Stimulated activated CD8-positive, alpha-beta memory T cell treated with anti-CD3 and anti-CD28 coated beads, Interleukin-12 subunit alpha, Interleukin-12 subunit beta, amount 100 ng/mL, for 24 hours (primary cell): ENCODE data around the gene RCVRN.

ENCODE experiments used
- DNase-seq: peaks from one replicate; pipeline ENCODE4 v3.0.0-alpha.2; 2020; ENCODE audit errors: extremely low read depth

Gene RCVRN

DNA sequence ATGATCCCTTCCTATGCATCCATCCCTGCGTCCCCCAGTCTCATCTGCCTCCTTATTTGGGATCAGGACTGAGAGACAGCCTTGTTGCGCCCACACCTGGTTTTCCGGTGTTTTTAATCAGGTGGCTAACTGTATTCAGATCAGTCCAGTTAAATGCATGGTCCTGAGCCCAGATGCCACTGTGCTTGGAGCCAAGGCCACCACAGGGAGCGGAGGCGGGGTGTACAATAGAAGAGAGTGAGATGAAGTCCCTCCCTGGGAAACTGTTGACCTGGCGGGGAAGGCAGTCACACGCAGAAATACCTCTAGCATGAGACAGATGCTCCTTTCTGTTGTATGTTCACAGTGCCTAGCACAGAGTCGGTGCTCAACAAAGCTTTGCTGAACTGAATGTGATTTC is 6.3 kb downstream of the RCVRN start:
- DNase-seq = no peak

DNA sequence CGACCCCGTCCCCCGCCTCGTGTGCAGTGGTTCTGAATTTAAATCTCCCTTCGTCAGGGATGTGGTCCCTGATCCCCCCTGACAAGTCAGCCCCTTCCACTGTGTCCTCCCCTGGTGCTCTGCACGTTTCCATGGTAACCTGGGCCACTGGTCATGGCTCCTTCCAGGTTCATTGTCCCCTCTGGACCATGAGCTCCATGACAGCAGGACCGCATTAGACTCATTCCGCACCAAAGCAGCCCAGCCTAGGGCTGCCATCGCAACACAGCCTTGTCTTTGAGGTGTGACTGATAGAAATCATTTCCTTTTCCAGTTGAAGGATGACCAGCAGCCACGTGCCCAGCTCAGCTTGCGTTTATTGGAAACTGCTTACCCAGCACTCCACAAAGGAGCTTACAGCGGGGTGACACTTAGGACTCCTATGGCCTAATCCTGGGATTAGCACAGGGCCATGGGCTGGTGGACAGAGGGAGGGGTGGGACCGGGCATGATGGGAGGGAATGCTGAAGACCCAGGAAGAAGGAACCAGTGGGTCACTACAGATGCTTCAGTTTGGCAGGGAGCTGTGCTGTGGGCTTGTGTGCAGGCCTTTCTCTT is 7.6 kb downstream of the RCVRN start:
- DNase-seq = no peak

DNA sequence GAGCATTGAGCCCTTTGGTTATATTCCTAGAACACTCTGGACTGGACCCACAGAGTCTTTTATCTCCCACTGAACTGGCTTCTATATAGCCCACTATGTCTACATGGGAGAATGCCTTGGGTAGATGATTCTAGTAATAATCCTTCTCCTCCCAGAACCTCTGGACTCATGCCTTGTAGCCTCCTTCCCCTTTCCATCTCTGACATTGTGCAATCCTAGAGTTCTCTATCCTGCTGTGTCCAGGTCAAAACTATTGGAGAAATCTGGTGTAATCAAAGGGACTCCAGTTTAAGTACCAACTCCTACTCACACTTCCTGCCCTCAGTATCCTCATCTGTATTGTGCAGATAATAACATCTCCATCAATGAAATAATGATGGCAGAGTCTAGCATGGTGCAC is 9.1 kb downstream of the RCVRN start:
- no peak for DNase-seq

DNA sequence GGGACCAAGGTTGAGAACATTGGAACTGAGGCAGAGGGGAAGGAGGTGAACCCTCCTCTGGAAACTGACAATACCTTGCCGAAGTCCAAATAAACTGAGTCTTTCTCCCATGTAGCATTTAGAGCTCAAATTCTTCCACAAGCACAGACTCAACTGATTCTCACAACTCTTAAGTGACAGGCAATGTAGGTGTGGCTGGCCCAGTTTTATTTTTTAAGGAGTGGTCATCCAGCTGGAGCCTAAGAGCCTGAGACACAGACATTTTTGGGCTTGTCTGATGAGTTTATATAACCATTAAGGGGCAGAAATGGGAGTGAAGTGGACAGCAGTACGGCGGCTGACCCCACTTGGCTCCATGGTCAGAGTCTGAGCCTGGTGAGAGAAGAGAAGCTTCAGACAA is 10.8 kb downstream of the RCVRN start:
- DNase-seq = no peak

DNA sequence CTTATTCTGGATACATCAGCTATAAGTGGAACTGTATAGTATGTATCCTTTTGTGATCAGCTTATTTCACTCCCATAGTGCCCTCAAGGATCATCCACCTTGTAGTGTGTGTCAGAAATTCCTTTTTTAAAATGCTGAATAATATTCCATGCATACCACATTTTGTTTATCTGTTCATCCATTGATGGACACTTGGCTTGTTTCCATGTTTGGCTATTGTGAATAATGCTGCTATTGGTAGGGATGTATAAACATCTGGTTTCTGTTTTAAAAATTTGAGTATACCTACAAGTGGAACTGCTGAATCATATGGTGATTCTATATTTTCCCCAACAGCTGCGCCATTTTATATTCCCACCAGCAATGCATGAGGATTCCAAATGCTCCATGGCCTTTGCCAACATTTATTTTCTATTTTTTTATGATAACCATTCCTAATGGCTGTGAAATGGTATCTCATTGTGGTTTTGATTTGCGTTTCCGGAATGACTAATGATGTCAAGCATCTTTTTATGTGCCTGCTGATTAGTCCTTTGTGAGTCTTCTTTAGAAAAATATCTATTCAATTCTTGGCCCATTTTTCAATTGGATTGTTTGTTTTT is 11.6 kb downstream of the RCVRN start:
- no peak for DNase-seq

DNA sequence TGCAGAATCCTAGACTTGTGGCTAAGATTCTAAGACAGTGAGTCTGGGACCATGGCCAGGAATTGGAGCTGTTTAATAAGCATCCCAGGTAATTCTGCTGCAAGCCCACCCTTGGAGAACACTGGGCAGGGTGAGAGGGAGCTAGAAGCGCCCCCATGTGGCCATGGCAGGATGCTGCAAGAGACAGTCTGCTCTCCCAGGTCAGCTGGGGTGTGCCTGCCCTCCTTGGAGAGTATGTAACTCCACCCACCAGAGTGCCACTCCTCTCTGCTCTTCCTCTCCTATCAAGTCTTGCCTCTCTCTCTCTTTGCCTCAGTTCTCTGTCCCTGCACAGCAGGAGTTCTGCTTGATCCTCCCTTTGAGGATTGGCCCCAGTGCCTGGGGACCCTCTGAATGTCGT is 14.9 kb downstream of the RCVRN start:
- no peak for DNase-seq

DNA sequence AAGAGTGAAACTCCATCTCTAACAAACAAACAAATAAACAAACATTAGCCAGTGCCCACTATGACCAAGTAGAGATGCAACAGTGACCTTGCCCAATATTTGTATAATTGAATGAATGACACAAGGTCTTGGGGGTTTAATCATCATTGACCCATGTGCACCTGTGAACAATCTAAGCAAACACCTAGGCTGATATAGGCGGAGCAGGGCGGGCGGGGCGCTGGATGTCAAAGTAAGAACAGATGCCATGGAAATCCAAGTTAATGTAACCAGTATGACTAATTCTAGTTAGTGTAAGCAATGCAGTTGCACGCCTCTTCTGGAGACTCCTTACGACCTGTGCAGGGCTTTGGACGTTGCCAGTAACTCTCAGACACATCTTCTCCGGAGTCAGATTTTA is 17.6 kb downstream of the RCVRN start:
- DNase-seq = no peak

DNA sequence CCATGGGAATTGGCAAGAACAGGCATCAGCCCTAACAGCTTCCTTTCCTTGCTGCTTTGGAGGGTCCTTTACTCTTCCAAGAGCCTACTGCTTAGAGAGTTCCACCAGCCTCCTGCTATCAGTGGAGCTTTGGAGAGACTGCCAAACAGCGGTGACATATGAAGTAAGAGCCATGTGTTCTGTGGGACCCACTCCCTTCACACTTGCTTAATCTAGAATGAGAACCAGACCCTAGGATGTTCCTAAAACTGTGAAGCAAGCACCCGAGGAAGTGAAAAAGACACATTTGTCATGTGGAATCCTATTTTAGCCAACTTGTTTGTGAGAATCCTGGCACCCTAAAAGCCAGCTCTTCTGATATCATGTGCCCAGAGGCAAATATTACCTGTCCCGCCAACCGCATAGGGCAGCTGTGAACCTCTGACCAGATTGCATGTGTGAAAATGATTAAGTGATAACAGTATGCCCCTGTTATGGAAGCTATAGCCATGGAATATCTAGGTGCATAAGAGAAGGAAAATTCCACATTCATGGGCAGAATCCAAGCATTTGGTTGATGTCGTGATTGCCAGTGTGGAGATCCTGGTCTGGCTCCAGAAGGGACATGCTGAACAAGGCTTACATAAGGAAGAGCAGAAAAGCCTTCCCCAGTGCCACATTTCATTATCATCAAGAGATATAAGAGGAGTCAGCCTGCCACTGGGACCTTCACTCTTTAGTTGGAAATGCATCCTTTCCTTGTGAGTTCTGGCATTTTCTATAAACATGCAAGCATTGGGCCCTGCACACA is 18.7 kb downstream of the RCVRN start:
- no peak for DNase-seq

DNA sequence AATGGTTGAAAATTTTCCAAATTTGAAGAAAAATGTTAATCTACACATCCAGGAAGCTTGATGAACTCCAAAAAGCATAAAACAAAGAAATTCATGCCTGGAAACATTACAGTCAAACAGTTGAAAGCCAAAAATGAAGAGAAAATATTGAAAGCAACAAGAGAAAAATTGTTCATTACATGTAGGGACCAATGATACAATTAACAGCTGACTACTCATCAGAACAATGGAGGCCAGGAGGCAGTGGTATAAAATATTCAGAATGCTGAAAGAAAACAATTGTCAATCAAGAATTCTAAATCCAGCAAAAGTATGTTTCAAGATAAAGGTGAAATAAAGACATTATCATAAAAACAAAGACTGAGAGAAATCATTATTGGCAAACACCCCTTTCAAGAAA is 21.6 kb downstream of the RCVRN start:
- no peak for DNase-seq

DNA sequence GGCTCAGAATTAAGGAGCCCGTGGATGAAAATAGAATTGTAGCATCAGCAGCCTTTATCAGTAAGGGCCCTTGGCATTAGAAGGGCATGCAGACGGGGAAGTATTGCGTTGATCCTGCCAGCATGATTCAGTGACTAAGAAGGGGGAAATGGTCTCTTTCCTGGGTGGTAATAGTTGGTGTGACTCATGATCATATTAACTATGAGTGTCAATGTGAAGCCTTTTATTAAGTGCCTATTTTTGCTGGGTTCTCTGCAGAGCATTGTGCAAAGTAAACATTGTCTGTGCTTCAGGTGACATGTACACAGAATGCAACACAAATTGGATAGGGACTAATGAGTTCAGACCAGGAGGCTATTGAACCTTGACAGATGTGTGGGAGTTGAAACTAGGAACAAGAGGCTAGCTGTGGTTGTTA is 24.5 kb downstream of the RCVRN start:
- no peak for DNase-seq

DNA sequence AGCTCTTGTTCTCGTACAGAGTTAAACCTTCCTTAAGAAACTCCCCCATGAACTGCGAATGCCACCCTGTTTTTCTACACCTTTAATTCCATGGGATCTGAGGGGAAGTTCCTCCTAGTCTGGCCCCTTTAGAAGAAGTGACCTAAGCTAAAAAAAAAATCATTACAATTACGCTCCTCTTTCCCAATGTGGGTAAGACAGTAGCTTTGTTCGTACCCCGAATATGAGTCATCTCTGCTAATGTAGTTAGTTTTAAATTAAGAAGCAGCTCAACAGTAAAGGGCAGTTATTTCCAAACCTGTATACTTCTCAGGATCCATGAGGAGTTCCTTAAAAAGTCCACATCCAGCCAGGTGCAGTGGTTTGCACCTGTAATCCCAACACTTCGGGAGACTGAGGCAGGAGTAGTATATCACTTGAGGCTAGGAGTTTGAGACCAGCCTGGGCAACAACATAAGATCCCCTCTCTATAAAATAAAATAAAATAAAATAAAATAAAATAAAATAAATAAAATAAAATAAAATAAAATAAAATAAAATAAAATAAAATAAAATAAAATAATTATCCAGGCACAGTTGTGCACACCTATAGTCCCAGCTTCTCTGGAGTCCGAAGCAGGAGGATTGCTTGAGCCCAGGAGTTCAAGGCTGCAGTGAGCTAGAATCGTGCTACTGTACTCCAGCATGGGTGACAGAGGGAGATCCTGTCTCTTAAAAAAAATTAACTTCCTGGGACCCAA is 26.1 kb downstream of the RCVRN start:
- no peak for DNase-seq

DNA sequence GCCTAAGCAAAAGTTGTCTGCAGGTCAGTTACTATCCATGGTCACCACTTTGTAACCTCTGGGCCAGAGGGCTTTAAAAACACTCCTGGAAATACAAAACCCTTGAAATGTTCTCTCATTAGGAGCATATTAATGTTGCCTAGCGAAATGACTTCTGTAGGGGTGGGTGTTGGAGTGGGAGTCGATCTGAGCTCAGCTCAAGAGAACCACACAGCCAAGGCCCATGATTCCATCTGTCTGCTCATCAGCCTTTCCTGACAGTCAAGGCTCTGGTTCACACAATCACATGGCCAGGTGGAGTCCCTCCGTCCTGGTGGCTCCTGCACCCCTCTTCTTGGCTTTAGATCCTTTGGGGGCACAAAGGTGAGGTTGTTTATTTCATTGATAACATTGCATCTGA is 26.7 kb downstream of the RCVRN start:
- DNase-seq = no peak

DNA sequence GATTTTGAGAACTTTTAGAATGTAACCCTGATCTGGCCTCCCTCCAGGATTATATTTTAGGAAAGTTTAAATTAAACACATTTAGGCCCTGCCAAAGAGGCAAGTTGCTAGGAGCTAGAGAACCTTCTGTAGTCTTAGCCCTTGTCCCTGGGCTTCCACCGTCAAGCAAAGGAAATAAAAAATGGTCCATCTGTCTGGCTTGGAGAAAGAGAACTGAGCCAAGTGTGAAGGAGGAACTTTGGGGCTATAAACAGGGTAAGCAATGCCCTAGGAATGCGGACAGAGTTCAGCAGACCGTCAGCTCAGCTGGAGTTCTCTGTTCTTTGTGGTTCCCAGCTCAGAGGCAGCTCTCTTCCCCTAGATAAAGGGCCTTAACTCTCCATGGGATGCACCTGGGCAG is 29.6 kb downstream of the RCVRN start:
- DNase-seq = no peak

DNA sequence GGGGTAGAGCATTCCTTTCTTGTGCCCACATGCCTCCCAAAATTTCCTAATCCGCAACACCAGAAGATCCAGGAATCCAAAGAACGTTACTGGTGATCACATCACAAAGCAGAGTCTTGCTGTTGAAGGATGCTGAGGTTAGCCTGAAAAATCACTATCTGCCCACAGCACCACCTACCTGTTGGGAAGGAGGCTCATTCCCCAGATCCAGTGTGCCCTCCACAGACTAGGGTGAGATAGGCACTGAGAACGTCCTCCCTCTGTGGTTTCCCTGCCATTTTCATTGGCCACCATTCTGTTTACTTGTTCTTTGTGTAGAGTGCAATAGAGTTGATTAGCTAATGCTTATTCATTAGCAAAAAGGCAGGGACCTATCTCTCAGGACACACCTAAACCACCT is 30.3 kb downstream of the RCVRN start:
- no peak for DNase-seq

DNA sequence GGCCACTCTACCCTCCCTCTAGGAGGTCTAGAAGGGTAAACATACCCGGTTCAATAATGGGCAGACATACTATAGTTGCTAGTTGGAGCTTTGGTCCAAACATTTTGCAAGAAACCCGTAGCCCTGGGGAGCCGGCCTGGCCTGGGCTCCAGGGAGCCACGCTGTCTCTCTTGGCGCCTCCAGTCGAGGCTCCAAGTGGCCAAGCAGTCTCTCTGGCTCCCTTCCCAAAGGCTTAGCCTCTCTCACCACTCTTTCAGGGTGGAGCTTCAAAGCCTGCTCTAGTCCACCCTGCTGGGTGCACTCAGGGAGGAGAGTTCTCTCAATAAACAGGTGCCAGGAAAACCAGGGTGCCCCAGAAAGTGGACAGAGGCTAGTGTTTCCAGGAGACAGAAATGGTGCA is 32.2 kb downstream of the RCVRN start:
- DNase-seq = no peak

DNA sequence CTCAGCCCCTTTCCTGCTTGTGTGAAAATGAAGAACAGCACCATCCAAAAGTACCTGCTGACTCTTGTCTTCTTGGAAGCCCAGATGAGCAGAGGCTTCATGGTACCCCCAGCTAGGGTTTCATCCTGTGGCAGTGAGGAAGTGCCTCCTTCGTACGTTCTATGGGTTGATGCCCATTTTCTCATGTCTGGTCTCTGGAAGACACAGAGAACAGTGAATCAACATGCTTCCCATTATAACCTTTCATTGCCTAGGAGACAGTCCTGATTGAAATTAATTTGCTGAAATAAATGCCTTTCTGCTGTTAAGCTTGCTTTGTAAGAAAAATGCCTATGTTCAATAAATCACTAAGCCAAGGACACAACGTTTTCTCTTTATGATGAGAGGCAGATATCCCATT is 36.5 kb downstream of the RCVRN start:
- no peak for DNase-seq

DNA sequence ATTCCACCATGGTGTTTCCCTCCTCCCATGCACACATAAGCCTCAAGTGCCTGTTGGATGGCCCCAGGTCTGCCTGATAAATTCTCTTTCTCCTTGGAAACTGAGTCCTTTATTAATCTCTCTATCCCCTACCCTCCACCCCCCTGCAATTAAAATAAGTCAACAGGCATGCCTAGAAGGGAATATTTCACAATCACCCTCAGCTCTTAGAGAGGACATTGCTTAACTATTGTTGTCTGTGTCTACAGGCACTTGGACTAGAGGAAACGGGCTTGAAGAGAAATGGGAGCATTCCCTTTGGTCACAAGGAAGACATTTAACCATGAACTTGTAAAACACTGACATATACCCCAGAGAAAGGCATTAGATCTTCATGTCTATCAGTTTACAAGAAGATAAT is 39.5 kb downstream of the RCVRN start:
- no peak for DNase-seq

DNA sequence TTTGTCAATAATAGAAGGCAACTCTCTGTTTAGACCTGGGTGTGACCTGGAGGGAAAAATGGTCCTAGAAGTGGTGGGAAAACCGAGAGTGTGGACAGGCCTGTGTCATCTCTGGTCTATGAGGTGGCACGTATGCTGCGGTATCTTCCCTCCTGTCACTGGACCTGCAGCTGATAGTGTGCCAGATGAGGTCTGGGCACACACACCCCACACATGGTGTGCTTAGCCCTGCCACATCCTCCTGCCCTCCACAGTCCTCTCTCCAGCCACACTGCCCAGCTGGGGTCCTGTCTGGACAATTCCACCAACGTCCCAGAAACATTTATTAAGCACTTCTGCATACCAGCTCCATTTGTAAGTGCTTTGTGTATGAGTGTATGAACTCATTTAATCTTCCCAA is 42.1 kb downstream of the RCVRN start:
- no peak for DNase-seq

DNA sequence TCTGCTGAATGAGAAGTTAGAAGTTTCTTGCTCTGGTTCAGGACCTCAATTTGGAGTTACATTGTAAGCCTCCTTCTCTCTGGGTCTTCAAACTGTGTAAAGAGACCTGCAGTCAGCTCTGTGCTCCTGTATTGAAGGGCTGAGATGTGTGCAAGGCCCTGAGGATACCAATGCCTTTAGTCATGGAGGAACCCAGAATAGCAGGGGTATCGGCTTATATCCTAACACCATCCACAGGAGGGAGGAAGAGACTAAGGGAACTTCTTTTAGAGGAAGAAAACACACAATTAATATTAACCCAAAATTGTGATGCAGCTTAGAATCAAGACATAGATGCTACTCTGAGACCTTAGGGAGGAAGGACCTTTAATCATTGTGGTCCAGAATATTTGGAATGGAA is 42.9 kb downstream of the RCVRN start:
- no peak for DNase-seq

DNA sequence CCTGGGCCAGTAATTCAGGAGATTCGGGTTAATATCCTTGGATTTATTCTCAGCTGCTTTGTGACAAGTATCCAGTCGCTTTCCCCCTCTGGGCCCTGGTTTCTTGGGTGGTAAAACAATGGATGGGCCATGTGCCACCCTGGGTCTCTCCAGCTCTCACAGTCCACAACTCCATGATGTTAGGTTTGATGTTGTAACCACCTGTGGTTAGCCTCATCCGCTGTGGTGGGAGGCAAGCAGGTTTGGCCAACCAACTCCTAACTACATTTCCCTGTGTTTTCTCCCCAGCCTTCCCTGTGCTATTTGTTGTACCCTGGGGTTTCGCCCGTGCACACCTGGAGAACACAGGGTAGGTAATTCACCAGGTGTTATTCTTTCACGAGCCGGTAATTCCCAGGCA is 44.2 kb downstream of the RCVRN start:
- no peak for DNase-seq

DNA sequence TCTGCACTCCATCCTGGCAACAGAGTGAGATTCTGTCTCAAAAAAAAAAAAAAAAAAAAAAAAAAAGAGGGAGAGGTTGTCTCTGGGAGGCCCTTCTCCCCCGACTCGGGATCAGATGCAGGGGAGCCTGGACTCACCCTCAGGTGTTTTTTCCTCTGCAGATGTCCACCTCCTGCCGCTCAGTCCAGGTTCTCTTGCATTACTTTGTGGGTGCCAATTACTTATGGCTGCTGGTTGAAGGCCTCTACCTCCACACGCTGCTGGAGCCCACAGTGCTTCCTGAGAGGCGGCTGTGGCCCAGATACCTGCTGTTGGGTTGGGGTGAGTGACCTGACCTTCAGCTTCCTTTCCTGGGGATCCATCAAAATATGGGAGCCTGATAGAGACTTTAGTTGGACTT is 45.3 kb downstream of the RCVRN start:
- no peak for DNase-seq

DNA sequence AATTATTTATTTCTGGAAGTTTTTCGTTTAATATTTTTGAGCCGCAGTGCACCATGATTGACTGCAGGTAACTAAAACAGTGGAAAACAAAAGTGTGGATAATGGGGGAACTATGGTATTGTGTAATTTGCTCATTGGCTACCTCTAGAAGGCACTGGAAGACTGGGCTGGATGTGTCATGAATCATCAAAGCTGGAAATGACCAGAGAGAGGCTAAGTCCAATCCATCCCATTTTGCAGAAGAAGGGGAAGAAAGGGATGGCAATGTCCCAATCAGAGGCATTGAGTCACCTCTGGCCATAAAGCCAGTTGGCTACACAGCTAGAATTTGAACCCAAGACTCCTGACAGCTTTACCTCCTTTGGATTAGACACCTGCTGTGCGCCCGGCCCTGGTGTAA is 50.0 kb downstream of the RCVRN start:
- DNase-seq = no peak

DNA sequence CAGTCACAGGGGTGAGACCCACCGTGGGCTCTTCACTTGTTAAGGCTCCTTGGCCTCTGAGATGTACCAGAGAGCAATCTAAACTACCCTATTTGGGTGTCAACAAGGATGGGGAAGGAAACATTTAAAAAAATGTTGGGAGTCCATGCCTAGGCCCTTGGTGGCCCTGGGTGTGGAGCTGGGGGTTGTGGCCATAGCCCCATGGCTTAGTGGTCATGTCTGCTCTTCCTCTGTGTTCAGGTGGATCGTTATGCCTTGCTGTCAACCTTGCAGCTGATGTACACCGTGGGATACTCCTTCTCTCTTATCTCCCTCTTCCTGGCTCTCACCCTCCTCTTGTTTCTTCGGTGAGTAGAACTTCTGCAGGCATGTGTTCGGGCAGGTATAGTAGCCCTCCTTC is 50.8 kb downstream of the RCVRN start:
- DNase-seq = no peak
